ENCODE results near the gene POR. TPM values are rescaled to one million over a fixed set of nuclear protein-coding genes. Genes with fewer than 3 reads are reported as not detected.

Gene POR
- total RNA-seq, 1 experiment from 2014 or later: 151 TPM

- Mint-ChIP-seq H3K4me3 (no peak overlapping the region), H3K27me3 (ENCODE audit: low read depth) (peaks cover 3% of the 10 kb centered on the region; the same call in 1 of the 2 replicates), H3K4me1 (peaks cover 5% of the 10 kb centered on the region), H3K27ac (peak overlapping the region; percentile 44; the same call in 1 of the 2 replicates), H3K9me3 (no peaks in the 10 kb centered on the region), H3K36me3 (no peaks in the 10 kb centered on the region)
- TF ChIP-seq PRRX2 (CRISPR knock-in tag; IDR thresholded peaks at IDR 0.05) (no peak), TEAD1 (CRISPR knock-in tag; IDR thresholded peaks at IDR 0.05) (no peak), SMAD3 (CRISPR knock-in tag; IDR thresholded peaks at IDR 0.05; ENCODE audit: borderline replicate concordance) (no peak), TP53 (CRISPR knock-in tag; IDR thresholded peaks at IDR 0.05) (no peak), MYBL2 (CRISPR knock-in tag; IDR thresholded peaks at IDR 0.05) (no peak), ZNF232 (CRISPR knock-in tag; IDR thresholded peaks at IDR 0.05) (no peak), ZNF396 (CRISPR knock-in tag; IDR thresholded peaks at IDR 0.05; ENCODE audit: borderline replicate concordance) (no peak), ZNF425 (CRISPR knock-in tag; conservative IDR thresholded peaks at IDR 0.05) (no peak), ATF3 (CRISPR knock-in tag; conservative IDR thresholded peaks at IDR 0.05) (no peak), IRF2 (CRISPR knock-in tag; IDR thresholded peaks at IDR 0.05; ENCODE audit: borderline replicate concordance, low read depth) (no peak), EMX1 (CRISPR knock-in tag; IDR thresholded peaks at IDR 0.05) (no peak), OVOL2 (CRISPR knock-in tag; IDR thresholded peaks at IDR 0.05; ENCODE audit: borderline replicate concordance) (no peak), GABPB1 (CRISPR knock-in tag; IDR thresholded peaks at IDR 0.05) (no peak), SOX15 (CRISPR knock-in tag; IDR thresholded peaks at IDR 0.05) (no peak), ETV6 (CRISPR knock-in tag; IDR thresholded peaks at IDR 0.05) (no peak), ZNF532 (CRISPR knock-in tag; IDR thresholded peaks at IDR 0.05; ENCODE audit: borderline replicate concordance) (no peak), TCF7 (CRISPR knock-in tag; IDR thresholded peaks at IDR 0.05; ENCODE audit: low read depth) (no peak), ATF6 (CRISPR knock-in tag; IDR thresholded peaks at IDR 0.05) (no peak)
- ATAC-seq (no peak), DNase-seq (ENCODE audit: low spot score) (no peak)
- POLR2A ChIA-PET: interaction anchor here (0.7 to 0.8 kb wide), 2 partner anchors 42 to 123 kb away, joined by 3 read pairs; no protein-coding TSS in a partner anchor
- CTCF ChIA-PET: interaction anchor here (0.9 to 1.0 kb wide), 2 partner anchors 9 to 148 kb away, joined by 3 to 7 read pairs; no protein-coding TSS in a partner anchor
These were observed 42.7 kb upstream of the POR start for GRCh38 chr7:75872073-75872782.

Measured in WTC11 (cell line).